Prostate gland (tissue), 2 donors: ENCODE measurements around the gene AIF1. TPM values are rescaled to one million over a fixed set of nuclear protein-coding genes. Genes with fewer than 3 reads are reported as not detected.
A peak's percentile ranks its signal among the peaks of the same experiment; 100 is the strongest.

Experiments
- DNase-seq: peaks from one replicate; pipeline ENCODE4 v3.0.0-alpha.2; 2019; ENCODE audit warnings: low spot score
- H3K27ac ChIP-seq, 2 donors: fragments of 200-600 bp; sonication (generic); 2 replicates each; pipeline ENCODE4 v1.5.1; 2017 to 2019
- H3K27me3 ChIP-seq: fragments of 200-600 bp; sonication (generic); replicated peaks from 2 replicates; pipeline ENCODE4 v1.5.1; 2019; ENCODE audit not compliant: insufficient read depth
- H3K36me3 ChIP-seq, 2 donors: fragments of 200-600 bp; sonication (generic); 1 replicate in 1 of 2; 2 replicates in 1 of 2; pipeline versions ENCODE4 v1.5.1 to v1.8.1; 2017 to 2019
- H3K4me1 ChIP-seq: fragments of 200-600 bp; sonication (generic); replicated peaks from 2 replicates; pipeline ENCODE4 v1.5.1; 2019
- H3K4me3 ChIP-seq, 2 donors: fragments of 200-600 bp; sonication (generic); 2 replicates each; pipeline ENCODE4 v1.5.1; 2017 to 2019
- H3K9me3 ChIP-seq: fragments of 200-600 bp; sonication (generic); 2 replicates; pipeline ENCODE4 v1.5.1; 2017
- CTCF ChIP-seq, 4 experiments: fragments of 200-600 bp in 2 of 4; fragments of 450-650 bp in 2 of 4; sonication (generic) in 2 of 4; IDR thresholded peaks; 1 replicate in 3 of 4; 2 replicates in 1 of 4; pipeline ENCODE4 v1.5.1; 2016 to 2019; ENCODE audit warnings: antibody characterized with exemption in 4 of 4, mild to moderate bottlenecking in 2 of 4, moderate library complexity in 2 of 4
- POLR2A ChIP-seq: fragments of 450-650 bp; IDR thresholded peaks from one replicate; pipeline ENCODE4 v1.6.1; 2016; ENCODE audit warnings: antibody characterized with exemption, mild to moderate bottlenecking
- POLR2AphosphoS5 ChIP-seq: sonication (generic); formaldehyde crosslinking; IDR thresholded peaks from one replicate; pipeline ENCODE4 v1.6.1; 2017; ENCODE audit warnings: antibody characterized with exemption
- WGBS: methylation state at CpG from one replicate; pipeline ENCODE4 v1.1.5; 2018; 5-methylcytosine and 5-hydroxymethylcytosine counted together
- intact Hi-C: fragments of 100-400 bp; cut with DNase I; formaldehyde crosslinking; loops from one replicate; pipeline ENCODE4 v1.14.2; 2022
- total RNA-seq, 2 donors: library from RNA; depleted of rRNA; stranded (reverse); fragments of >200 nt; gene quantifications; one replicate each; pipeline ENCODE4 v1.1.0, GENCODE V29; 2016

The AIF1 gene
- total RNA-seq, 2 donors from 2014 or later, result 11.1 to 14.6 TPM

GRCh38 chr6:31579119-31579505 lies 35.9 kb upstream of the AIF1 start:
- no peaks in the 10 kb centered on the region for H3K4me1 ChIP-seq
- intact Hi-C loops, result no loop called here
- 90% methylated on average over 3 of the region's 3 CpGs for WGBS
- DNase-seq, result no peak
- no peaks in the 10 kb centered on the region for H3K27me3 ChIP-seq
- no peak overlapping the region for H3K4me3 ChIP-seq
- no peak overlapping the region for H3K27ac ChIP-seq
- H3K36me3 ChIP-seq, result no peaks in the 10 kb centered on the region
- H3K9me3 ChIP-seq, result no peaks in the 10 kb centered on the region
- TF ChIP-seq POLR2A (no peak), CTCF (IDR thresholded peaks at IDR 0.05) (no peak)

GRCh38 chr6:31579546-31580437 lies 35.2 kb upstream of the AIF1 start:
- H3K4me1 ChIP-seq, result no peaks in the 10 kb centered on the region
- H3K4me3 ChIP-seq, result no peak overlapping the region
- H3K27me3 ChIP-seq, result no peaks in the 10 kb centered on the region
- DNase-seq, result no peak
- H3K27ac ChIP-seq, result peak overlapping the region in 1 of 2 donors; percentile 65
- intact Hi-C loops, result no loop called here
- WGBS, result 92% methylated on average over 8 of the region's 8 CpGs
- no peak for TF ChIP-seq CTCF (IDR thresholded peaks at IDR 0.05)
- no peaks in the 10 kb centered on the region for H3K9me3 ChIP-seq
- H3K36me3 ChIP-seq, result no peaks in the 10 kb centered on the region

- Histone ChIP-seq H3K27me3 (no peaks in the 10 kb centered on the region), H3K4me3 (peak overlapping the region; percentile 62 to 68), H3K36me3 (no peaks in the 10 kb centered on the region), H3K27ac (peak overlapping the region; percentile 65 to 85), H3K9me3 (no peaks in the 10 kb centered on the region), H3K4me1 (no peaks in the 10 kb centered on the region)
- WGBS, result 39% methylated on average over 11 of the region's 11 CpGs
- DNase-seq, result no peak
- TF ChIP-seq POLR2A (no peak), POLR2AphosphoS5 (no peak)
- intact Hi-C loops, result no loop called here
Observed at GRCh38 chr6:31580438-31580740, 34.6 kb upstream of the AIF1 start.

- intact Hi-C loops, result loop anchor here (1.0 kb wide), 1 partner anchor 17 kb away; no protein-coding TSS in a partner anchor
- H3K4me3 ChIP-seq, result peak overlapping the region; percentile 62 to 68
- H3K9me3 ChIP-seq, result no peaks in the 10 kb centered on the region
- no peaks in the 10 kb centered on the region for H3K27me3 ChIP-seq
- WGBS, result 1% methylated on average over 40 of the region's 62 CpGs
- no peaks in the 10 kb centered on the region for H3K36me3 ChIP-seq
- no peaks in the 10 kb centered on the region for H3K4me1 ChIP-seq
- peak; percentile 79 for DNase-seq
- TF ChIP-seq POLR2AphosphoS5 (peak; percentile 61), CTCF (IDR thresholded peaks at IDR 0.05) (peak; percentile 92 to 98 (median 96)), POLR2A (peak; percentile 40)
- H3K27ac ChIP-seq, result peak overlapping the region; percentile 65 to 85
Observed at GRCh38 chr6:31580807-31581433, 34.1 kb upstream of the AIF1 start.

GRCh38 chr6:31581434-31582229 lies 33.4 kb upstream of the AIF1 start:
- no peaks in the 10 kb centered on the region for H3K9me3 ChIP-seq
- peak overlapping the region; percentile 62 to 68 for H3K4me3 ChIP-seq
- no peaks in the 10 kb centered on the region for H3K4me1 ChIP-seq
- H3K36me3 ChIP-seq, result no peaks in the 10 kb centered on the region
- WGBS, result 26% methylated on average over 21 of the region's 21 CpGs
- H3K27me3 ChIP-seq, result no peaks in the 10 kb centered on the region
- intact Hi-C loops, result loop anchor here (1.0 kb wide), 1 partner anchor 17 kb away; no protein-coding TSS in a partner anchor
- no peak for TF ChIP-seq POLR2A
- TF ChIP-seq POLR2AphosphoS5, result no peak
- no peak for TF ChIP-seq CTCF (IDR thresholded peaks at IDR 0.05)
- peak overlapping the region; percentile 65 to 85 for H3K27ac ChIP-seq
- DNase-seq, result no peak
